Hematopoietic multipotent progenitor cell treated with erythropoietin and hydrocortisone succinate and interleukin-3 and kit ligand, for 17 days (in vitro differentiated cells): ENCODE data around the gene NTSR2.

Experiments used
- DNase-seq: peaks from one replicate; pipeline ENCODE4 v3.0.0-alpha.2; 2015; ENCODE audit warnings: low spot score

The NTSR2 gene

DNA sequence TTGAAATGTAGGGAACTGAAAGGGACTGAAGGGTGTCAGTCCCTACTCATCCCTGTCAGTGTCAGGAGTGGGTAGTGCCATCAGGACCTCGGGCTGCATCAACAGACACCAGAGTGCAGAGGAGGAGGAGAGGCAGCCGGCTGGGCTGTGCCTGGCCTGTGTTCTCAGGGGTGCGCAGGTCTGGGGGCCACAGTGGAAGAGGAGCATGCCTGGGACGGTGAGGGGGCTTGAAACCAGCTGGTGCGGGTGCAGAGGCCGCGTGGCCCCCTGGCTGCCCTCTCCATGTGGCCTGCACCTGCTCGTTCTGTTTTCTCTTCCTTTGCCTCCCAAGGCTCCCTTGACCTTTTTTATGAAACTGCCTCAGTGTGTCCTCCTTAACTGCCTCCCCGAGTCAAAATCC, 41.3 kb downstream of the NTSR2 start:
- no peak for DNase-seq

DNA sequence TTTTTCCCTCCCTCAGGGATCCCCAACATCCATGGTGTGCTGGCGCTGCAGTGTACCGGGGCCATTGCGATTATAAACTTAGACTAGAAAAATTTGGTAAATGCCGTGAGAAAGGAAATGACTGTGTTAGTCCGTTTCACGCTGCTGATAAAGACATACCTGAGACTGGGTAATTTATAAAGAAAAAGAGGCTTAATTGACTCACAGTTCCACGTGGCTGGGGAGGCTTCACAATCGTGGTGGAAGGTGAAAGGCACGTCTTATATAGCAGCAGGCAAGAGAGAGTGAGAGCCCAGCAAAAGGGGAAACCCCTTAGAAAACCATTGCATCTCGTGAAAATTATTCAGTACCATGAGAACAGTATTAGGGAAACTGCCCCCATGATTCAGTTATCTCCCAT, 44.3 kb downstream of the NTSR2 start:
- no peak for DNase-seq

DNA sequence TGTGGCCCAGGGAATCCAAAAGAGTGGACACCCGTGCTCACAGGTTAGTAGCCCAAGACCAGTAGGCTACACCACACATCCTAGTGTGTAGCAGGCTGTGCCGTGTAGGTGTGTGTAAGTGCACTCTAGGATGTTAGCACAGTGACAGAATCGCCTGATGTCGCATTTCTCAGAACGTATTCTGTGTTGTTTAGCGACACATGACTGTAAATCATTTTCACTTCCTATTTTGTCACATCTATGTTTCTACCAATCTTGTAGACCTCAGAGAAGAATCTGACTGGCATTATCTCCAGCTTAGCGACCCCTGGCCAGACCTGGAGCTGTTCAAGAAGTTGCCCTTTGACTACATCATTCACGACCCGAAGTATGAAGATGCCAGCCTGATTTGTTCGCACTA, 45.1 kb downstream of the NTSR2 start:
- DNase-seq: no peak

DNA sequence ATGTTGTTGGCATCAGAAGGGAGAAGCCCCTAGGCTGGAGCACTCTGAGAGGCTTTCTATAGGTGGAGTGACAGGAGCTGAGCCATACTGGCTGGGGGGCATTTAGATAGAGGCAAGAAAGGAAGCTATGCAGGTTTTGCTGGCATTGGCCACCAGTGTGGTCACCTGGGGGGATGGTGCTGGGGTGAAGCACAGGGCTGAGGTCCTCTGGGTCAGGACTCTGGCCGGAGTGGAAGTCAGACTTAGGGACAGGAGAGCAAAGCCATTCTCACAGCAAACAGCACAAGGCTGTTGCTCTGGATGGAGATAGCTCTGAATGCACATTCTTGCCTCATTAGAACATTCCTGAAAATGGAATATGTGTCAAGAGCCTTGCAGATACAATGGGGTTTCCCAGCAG, 47.4 kb downstream of the NTSR2 start:
- no peak for DNase-seq

DNA sequence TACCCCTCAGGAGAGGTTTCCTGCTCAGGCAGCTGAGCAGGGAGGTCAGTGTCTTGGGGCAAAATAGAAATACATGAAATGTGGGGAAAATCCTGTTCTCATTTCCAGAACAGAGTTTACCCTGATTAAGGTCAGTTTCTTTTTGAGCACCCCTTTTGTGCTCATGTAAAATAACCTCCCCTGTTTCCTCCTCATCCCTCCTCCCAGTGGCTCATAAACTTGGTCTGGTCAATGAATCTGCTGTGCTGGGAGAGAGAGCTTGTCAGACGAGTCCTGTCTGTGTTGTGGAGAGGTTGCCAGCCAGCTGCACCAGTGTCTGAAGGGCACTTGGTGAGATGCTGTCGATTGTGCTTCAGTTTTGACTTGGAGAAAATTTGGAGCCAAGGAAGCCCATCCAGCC, 48.6 kb downstream of the NTSR2 start:
- no peak for DNase-seq

DNA sequence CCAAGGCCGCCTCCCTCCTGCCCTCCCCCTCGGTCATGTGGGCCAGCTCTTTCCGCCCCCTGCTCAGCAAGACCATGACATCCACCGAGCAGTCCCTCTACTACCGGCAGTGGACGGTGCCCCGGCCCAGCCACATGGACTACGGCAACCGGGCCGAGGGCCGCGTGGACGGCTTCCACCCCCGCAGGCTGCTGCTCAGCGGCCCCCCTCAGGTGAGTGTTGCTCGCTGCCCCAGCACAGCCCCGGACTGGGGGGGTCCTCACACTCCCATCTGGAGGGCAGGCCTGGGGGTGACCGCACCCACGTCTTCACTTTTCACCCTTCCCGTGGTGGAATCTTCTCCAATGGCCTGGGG, 51.3 kb downstream of the NTSR2 start:
- DNase-seq: no peak

DNA sequence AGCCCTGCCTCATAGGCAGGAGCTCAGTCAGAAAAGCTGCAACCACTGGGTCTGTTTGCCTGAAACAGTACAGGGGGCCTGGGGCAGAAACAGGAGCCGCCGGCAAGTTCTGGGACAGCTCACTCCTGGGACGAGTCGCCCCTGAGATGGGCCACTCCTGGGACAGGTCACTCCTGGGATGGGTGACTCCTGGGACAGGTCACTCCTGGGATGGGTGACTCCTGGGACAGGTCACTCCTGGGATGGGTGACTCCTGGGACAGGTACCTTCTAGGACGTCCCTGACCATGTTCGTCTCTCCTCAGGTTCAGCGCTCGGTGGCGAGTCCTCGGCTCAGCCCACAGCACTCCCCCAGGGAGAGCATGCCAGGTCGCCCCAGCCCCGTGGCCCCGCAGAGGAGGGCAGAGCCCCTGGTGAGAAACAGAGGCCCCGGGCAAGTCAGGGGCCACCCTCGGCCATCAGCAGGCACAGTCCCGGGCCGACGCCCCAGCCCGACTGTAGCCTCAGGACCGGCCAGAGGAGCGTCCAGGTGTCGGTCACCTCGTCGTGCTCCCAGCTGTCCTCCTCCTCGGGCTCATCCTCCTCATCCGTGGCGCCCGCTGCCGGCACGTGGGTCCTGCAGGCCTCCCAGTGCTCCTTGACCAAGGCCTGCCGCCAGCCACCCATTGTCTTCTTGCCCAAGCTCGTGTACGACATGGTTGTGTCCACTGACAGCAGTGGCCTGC, 51.8 kb downstream of the NTSR2 start:
- no peak for DNase-seq

DNA sequence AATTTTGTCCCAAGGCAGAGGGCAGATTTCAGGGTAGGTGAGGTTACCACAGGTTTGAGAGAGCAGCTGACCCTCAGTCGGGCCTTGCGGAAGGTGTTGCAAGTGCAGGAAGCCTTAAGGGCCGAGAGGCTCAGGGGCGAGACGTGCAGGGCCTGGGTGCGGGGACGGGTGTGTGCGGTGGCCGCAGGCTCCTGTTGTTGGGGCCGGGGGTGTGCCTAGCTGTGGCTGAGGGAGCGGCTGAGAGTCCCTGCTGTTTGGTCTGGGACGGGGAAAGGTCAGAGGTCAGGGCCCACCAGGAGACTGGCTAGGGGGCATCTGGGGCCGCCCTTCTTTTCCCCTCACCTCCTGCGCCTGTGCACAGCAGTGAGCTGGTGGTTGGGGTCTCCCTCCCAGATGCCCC, 52.5 kb downstream of the NTSR2 start:
- DNase-seq: no peak

DNA sequence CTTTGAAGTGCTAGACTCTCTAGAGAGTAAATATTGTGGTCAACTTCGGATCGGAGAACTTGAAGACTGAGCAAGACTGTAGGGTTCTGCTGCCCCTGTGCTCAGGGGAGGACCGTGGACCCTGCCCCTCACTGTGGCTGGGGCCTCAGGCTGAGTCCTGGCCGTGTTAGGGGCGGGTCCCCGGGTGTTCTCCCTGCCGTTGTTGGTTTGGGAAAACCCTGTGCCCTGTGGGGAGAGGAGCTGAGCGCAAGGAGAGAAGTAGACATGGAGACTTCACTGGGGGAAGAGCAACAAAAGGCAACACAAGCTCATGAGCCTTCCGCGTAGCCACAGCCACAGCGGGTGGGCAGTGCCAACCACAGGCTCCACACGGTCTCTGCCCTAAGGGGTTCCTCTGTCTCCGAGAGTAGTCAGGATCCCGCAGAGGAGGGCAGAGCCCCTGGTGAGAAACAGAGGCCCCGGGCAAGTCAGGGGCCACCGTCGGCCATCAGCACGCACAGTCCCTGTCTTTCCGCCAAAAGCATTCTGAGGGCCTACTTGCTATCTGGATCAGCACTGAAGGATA, 53.1 kb downstream of the NTSR2 start:
- DNase-seq: no peak

DNA sequence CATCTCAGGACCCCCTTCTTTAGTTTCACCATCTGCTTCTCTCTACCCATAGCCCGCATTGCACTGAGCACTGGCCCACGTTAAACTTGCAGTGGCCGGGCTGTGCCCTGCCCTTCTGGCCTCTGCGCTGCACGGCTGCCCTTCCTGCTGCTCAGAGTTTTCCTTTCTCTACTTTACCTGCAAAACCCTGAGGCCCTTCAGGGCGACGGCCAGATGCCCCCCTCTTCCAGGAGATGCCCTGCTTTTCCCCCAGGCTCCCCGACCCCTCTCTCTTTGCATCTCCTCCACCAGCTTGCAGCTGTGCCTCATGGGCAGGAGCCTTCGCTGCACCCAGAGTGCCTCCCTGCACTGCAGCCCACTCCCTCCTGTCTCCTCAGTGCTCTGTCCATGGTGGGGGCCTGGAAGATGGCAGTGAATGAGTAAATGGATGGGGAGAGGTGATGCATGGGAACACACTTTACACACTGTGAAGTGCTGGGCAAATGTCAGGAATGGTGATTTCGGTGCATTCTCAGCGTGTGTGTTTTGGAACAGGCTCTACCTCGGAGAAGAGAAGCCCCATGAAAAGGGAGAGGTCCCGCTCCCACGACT, 53.8 kb downstream of the NTSR2 start:
- no peak for DNase-seq

DNA sequence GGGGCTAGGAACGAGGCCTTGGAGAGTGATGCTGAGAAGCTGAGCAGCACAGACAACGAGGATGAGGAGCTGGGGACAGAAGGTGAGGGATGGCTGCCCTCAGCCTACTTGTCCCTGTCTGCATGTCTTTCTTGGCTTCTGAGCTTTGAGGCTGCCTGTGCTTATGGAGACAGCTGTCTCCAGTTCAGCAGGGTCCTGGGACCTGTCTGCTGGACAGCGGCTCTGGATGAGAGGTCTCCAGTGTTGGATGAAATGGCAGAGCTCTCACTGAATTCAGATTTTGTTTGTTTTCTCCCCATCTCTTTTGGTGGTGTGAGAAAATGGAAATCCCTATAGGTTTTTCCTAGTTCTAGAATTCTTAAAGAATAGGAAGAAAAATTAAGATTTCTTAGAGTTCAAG, 54.8 kb downstream of the NTSR2 start:
- DNase-seq: no peak

DNA sequence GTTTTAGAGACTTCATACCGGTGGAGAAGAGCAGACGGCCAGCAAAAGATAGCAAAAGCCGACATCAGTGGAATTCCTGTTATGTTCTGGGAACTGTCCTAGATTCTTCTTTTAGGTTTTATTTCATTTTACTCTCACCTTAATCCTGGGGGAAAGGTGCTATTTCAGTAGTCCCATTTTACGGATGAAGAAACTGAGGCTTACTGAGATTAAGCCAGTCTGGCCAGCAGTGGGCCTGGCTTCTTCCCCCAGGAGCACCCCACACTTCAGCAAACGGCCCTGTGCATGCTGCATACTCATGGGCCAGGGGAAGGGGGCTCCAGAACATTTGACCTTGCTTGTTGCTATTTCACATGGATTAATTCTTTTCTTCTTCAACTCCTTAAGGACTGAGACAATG, 56.7 kb downstream of the NTSR2 start:
- no peak for DNase-seq

DNA sequence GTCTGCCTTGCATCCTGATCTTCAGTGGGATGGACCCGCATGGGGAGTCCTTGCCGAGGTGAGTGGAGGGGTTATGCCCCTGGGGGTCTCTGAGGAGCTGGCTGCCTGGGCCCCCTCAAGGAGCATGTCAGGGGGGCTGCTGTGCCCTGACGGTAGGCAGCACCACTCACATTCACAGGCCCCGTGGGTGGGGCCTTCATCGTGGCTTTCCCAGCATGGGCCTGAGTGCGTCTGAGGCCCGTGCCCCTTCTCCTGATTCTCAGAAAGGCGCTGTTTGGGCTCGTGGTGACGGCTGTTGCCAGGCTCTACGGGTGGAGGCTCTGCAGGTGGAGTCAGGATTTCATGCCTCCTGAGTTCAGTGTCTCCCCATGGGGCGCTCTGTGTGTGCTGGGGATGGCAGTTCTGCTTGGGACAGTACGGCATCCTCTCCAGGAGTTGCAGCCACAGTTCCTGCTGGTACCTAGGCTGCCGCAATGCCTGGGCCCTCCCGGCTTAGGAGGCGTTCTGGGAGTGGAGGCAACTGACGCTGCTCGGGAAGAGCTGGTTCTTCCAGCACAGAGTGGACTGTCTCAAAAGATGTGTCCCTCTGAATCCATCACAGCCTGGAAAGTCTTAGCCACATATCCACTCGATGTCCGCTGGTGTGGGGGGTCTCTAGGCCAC, 57.3 kb downstream of the NTSR2 start:
- no peak for DNase-seq

DNA sequence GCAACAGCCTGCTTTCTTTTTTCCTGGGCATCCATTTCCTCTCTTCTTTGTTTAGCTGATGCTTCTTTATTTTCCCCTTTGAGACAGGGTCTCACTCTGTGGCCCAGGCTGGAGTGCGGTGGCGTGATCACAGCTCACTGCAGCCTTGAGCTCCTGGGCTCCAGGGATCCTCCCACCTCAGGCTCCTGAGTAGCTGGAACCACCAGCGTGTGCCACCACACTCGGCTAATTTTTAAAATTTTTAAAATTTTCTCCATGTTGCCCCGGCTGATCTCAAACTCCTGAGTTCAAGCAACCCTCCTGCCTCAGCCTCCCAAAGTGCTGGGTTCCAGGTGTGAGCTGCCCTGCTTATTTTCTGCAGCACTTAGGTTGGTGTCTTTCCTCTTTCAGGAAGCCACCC, 58.7 kb downstream of the NTSR2 start:
- no peak for DNase-seq

DNA sequence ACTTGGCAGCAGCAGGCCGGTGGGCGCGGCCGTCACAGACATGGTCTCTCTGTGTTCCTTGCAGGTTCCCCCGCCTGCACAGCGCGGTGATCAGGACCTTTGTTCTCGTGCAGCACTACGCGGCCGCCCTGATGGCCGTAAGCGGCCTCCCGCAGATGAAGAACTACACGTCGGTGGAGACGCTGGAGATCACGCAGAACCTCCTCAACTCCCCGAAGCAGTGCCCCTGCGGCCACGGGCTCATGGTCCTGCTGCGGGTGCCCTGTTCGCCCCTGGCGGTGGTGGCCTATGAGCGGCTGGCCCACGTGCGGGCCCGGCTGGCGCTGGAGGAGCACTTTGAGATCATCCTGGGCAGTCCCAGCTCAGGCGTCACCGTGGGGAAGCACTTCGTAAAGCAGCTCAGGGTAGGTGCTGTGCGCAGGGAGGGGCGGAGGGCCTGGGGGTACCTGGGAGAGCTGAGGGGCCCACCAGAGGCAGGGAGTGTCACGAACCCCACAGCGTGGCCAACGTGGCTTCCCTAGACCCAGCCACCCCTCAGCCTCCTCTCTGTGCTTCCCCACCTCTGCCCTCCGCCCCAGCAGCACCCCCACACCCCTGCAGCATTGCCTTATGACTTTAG, 59.3 kb downstream of the NTSR2 start:
- no peak for DNase-seq
